HepG2 (cell line): ENCODE results near the gene PFKFB4. TPM values are rescaled to one million over a fixed set of nuclear protein-coding genes. Genes with fewer than 3 reads are reported as not detected.

Experiments
- AGO2 ChIP-seq: fragments of 200-400 bp; formaldehyde crosslinking; optimal IDR thresholded peaks from 2 replicates; pipeline ENCODE3; 2017; ENCODE audit warnings: mild to moderate bottlenecking, low read depth, low read length, moderate library complexity
- BRD4 ChIP-seq: sonication (generic); formaldehyde crosslinking; IDR thresholded peaks from 2 replicates; pipeline ENCODE4 v1.4.0; 2020; ENCODE audit warnings: missing genetic modification reagents
- DNMT3B ChIP-seq: conservative IDR thresholded peaks from 2 replicates; pipeline ENCODE4 v1.6.1; 2016; ENCODE audit warnings: missing biosample characterization, control low read depth
- ERF ChIP-seq: IDR thresholded peaks from 2 replicates; pipeline ENCODE4 v1.6.1; 2018; ENCODE audit warnings: missing biosample characterization, missing genetic modification reagents
- IKZF1 ChIP-seq: fragments of 450-650 bp; IDR thresholded peaks from 2 replicates; pipeline ENCODE4 v1.7.1; 2016
- MED13 ChIP-seq: sonication (generic); formaldehyde crosslinking; IDR thresholded peaks from 2 replicates; pipeline ENCODE4 v1.5.0; 2020; ENCODE audit warnings: missing genetic modification reagents
- NFYB ChIP-seq: sonication (generic); formaldehyde crosslinking; IDR thresholded peaks from 2 replicates; pipeline ENCODE4 v1.4.0; 2020; ENCODE audit warnings: missing genetic modification reagents
- RFX3 ChIP-seq: IDR thresholded peaks from 2 replicates; pipeline ENCODE4 v1.6.1; 2016; ENCODE audit warnings: missing biosample characterization, missing genetic modification reagents
- SOX5 ChIP-seq: IDR thresholded peaks from 2 replicates; pipeline ENCODE4 v1.6.1; 2016; ENCODE audit warnings: borderline replicate concordance
- TCF7 ChIP-seq: sonication (generic); IDR thresholded peaks from 2 replicates; pipeline ENCODE4 v1.6.1; 2016; ENCODE audit warnings: antibody characterized with exemption, low read depth
- TCF7L2 ChIP-seq: IDR thresholded peaks from 2 replicates; pipeline ENCODE4 v1.6.1; 2011; ENCODE audit warnings: mild to moderate bottlenecking, low read depth, low read length, moderate library complexity
- ZBTB3 ChIP-seq: sonication (generic); formaldehyde crosslinking; IDR thresholded peaks from 2 replicates; pipeline ENCODE4 v1.4.0; 2020; ENCODE audit warnings: low read depth, mild to moderate bottlenecking, moderate library complexity, missing genetic modification reagents, borderline replicate concordance
- ZNF17 ChIP-seq: sonication (generic); formaldehyde crosslinking; IDR thresholded peaks from 2 replicates; pipeline ENCODE4 v1.5.0; 2020; ENCODE audit warnings: mild to moderate bottlenecking, missing genetic modification reagents
- ZNF263 ChIP-seq: sonication (generic); formaldehyde crosslinking; IDR thresholded peaks from 2 replicates; pipeline ENCODE4 v1.4.0; 2020; ENCODE audit warnings: missing genetic modification reagents
- ZNF446 ChIP-seq: sonication (generic); formaldehyde crosslinking; IDR thresholded peaks from 2 replicates; pipeline ENCODE4 v1.5.0; 2020; ENCODE audit warnings: mild to moderate bottlenecking, missing genetic modification reagents
- ZNF607 ChIP-seq: sonication (generic); formaldehyde crosslinking; IDR thresholded peaks from 2 replicates; pipeline ENCODE4 v1.5.1; 2020; ENCODE audit warnings: missing genetic modification reagents, mild to moderate bottlenecking, borderline replicate concordance
- ZNF678 ChIP-seq: sonication (generic); formaldehyde crosslinking; IDR thresholded peaks from 2 replicates; pipeline ENCODE4 v1.4.0; 2020; ENCODE audit warnings: mild to moderate bottlenecking, missing genetic modification reagents
- ZNF709 ChIP-seq: sonication (generic); formaldehyde crosslinking; IDR thresholded peaks from 2 replicates; pipeline ENCODE4 v1.5.0; 2020; ENCODE audit warnings: mild to moderate bottlenecking, missing genetic modification reagents
- polyA plus RNA-seq, 8 experiments: library from polyadenylated mRNA; depleted of rRNA in 3 of 8; stranded (reverse) in 7 of 8; unstranded in 1 of 8; fragments of >200 nt; fragmentation: Illumina TruSeq in 4 of 8; extraction: Trizol in 4 of 8; gene quantifications; 2 replicates each; pipeline versions ENCODE4 v1.2.1 to v1.2.3, GENCODE V29; 2011 to 2016; ENCODE audit warnings: low read depth in 4 of 8, missing spikeins in 1 of 8, mixed read lengths in 1 of 8; ENCODE audit not compliant: insufficient read depth in 1 of 8
- total RNA-seq, 5 experiments: library from RNA; depleted of rRNA; stranded (reverse); fragments of >200 nt; fragmentation: Illumina TruSeq; extraction: Trizol; gene quantifications; 2 replicates each; pipeline ENCODE4 v1.2.3, GENCODE V29; 2016; ENCODE audit warnings: low read depth in 1 of 5
- TF ChIP-seq, protein P1 (sequence below): sonication (generic); formaldehyde crosslinking; IDR thresholded peaks from 2 replicates; pipeline ENCODE4 v1.5.0; 2020; ENCODE audit warnings: missing genetic modification reagents
- TF ChIP-seq, protein P2 (sequence below): sonication (generic); formaldehyde crosslinking; IDR thresholded peaks from 2 replicates; pipeline ENCODE4 v1.8.0; 2022; ENCODE audit warnings: mild to moderate bottlenecking, missing genetic modification reagents, moderate library complexity
- TF ChIP-seq, protein P3 (sequence below): sonication (generic); formaldehyde crosslinking; IDR thresholded peaks from 2 replicates; pipeline ENCODE4 v1.8.0; 2022; ENCODE audit warnings: missing genetic modification reagents, mild to moderate bottlenecking, inconsistent platforms, borderline replicate concordance
- TF ChIP-seq, protein P4 (sequence below): sonication (generic); formaldehyde crosslinking; IDR thresholded peaks from 2 replicates; pipeline ENCODE4 v1.5.0; 2020; ENCODE audit warnings: mild to moderate bottlenecking, missing genetic modification reagents, borderline replicate concordance
- TF ChIP-seq, protein P5 (sequence below): IDR thresholded peaks from 2 replicates; pipeline ENCODE4 v1.6.1; 2016

PFKFB4 gene
- total and polyA plus RNA-seq, 2 of the 13 experiments (the other 11 are each of a cell fraction or from before 2014, with no cell fraction given): 7.1 to 103 TPM

DNA sequence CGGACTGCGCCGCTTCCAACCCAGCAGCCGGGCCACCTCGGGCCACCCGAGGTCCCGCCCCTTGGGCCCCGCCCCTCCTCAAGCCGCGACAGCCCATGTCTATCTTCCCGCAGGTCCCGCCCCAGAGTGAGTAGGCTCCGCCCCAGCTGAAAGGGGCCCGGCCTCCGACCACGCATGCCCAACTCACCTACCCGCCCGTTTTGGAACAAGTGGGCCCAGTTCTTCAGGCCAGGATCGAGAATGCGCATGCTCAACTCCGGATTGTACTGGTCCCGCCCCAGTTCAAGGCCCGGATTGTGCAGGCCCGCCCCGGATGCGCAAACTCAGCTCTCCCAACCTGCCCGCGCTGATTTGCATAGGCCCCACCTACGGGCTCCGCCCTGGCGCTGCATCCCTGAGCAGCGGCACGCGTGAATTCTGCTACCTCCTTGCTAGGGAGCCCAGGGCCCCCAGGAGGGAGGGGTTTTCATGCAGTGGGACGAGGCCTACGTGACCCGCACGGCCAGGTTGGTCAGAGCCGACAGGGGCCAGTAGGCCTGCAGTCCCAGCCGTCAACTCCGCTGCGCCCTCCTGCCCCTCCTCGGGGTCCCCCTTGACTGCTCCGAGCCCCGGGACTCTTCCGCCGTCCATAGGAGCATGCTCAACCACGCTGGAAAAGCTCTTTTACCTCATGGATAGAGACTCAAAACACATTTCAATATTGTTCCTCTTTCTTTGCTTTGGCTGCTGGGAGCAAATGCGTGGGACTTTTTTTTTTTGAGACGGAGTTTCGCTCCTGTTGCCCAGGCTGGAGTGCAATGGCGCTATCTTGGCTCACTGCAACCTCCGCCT is at the start of gene PFKFB4 (continued):
- TF ChIP-seq, protein P1, sequence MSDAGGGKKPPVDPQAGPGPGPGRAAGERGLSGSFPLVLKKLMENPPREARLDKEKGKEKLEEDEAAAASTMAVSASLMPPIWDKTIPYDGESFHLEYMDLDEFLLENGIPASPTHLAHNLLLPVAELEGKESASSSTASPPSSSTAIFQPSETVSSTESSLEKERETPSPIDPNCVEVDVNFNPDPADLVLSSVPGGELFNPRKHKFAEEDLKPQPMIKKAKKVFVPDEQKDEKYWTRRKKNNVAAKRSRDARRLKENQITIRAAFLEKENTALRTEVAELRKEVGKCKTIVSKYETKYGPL (CRISPR knock-in tag): no peak
- TF ChIP-seq IKZF1 (no peak), ERF (CRISPR knock-in tag) (peak; percentile 96), MED13 (CRISPR knock-in tag) (peak; percentile 60; the same call in 1 of the 2 replicates), ZNF678 (no peak), SOX5 (CRISPR knock-in tag) (peak; percentile 70; the same call in 1 of the 2 replicates), BRD4 (CRISPR knock-in tag) (no peak; the same call in 1 of the 2 replicates), AGO2 (no peak), DNMT3B (CRISPR knock-in tag) (no peak), ZNF607 (CRISPR knock-in tag) (peak; percentile 95), ZNF446 (CRISPR knock-in tag) (no peak), ZNF709 (CRISPR knock-in tag) (peak; percentile 63; the same call in 1 of the 2 replicates), ZBTB3 (CRISPR knock-in tag) (peak; percentile 76; the same call in 1 of the 2 replicates), NFYB (CRISPR knock-in tag) (0 out of 2 replicates have a peak, but pooled peaks have one; percentile 12), RFX3 (CRISPR knock-in tag) (no peak), ZNF263 (CRISPR knock-in tag) (no peak), ZNF17 (CRISPR knock-in tag) (no peak), TCF7L2 (no peak), TCF7 (no peak)
- TF ChIP-seq, protein P2, sequence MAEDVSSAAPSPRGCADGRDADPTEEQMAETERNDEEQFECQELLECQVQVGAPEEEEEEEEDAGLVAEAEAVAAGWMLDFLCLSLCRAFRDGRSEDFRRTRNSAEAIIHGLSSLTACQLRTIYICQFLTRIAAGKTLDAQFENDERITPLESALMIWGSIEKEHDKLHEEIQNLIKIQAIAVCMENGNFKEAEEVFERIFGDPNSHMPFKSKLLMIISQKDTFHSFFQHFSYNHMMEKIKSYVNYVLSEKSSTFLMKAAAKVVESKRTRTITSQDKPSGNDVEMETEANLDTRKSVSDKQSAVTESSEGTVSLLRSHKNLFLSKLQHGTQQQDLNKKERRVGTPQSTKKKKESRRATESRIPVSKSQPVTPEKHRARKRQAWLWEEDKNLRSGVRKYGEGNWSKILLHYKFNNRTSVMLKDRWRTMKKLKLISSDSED: no peak
- TF ChIP-seq, protein P3, sequence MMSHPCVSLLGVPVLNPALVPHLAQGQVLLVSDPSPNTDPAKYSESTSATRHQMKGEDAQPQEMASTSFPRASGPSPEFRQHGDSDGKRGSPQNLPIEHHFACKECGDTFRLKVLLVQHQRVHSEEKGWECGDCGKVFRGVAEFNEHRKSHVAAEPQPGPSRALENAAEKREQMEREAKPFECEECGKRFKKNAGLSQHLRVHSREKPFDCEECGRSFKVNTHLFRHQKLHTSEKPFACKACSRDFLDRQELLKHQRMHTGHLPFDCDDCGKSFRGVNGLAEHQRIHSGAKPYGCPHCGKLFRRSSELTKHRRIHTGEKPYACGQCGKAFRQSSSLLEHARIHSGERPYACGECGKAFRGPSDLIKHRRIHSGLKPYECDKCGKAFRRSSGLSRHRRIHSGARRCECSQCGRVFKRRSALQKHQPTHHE: no peak
- TF ChIP-seq, protein P4, sequence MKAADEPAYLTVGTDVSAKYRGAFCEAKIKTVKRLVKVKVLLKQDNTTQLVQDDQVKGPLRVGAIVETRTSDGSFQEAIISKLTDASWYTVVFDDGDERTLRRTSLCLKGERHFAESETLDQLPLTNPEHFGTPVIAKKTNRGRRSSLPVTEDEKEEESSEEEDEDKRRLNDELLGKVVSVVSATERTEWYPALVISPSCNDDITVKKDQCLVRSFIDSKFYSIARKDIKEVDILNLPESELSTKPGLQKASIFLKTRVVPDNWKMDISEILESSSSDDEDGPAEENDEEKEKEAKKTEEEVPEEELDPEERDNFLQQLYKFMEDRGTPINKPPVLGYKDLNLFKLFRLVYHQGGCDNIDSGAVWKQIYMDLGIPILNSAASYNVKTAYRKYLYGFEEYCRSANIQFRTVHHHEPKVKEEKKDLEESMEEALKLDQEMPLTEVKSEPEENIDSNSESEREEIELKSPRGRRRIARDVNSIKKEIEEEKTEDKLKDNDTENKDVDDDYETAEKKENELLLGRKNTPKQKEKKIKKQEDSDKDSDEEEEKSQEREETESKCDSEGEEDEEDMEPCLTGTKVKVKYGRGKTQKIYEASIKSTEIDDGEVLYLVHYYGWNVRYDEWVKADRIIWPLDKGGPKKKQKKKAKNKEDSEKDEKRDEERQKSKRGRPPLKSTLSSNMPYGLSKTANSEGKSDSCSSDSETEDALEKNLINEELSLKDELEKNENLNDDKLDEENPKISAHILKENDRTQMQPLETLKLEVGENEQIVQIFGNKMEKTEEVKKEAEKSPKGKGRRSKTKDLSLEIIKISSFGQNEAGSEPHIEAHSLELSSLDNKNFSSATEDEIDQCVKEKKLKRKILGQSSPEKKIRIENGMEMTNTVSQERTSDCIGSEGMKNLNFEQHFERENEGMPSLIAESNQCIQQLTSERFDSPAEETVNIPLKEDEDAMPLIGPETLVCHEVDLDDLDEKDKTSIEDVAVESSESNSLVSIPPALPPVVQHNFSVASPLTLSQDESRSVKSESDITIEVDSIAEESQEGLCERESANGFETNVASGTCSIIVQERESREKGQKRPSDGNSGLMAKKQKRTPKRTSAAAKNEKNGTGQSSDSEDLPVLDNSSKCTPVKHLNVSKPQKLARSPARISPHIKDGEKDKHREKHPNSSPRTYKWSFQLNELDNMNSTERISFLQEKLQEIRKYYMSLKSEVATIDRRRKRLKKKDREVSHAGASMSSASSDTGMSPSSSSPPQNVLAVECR (CRISPR knock-in tag): peak; percentile 81; the same call in 1 of the 2 replicates
- TF ChIP-seq, protein P5, sequence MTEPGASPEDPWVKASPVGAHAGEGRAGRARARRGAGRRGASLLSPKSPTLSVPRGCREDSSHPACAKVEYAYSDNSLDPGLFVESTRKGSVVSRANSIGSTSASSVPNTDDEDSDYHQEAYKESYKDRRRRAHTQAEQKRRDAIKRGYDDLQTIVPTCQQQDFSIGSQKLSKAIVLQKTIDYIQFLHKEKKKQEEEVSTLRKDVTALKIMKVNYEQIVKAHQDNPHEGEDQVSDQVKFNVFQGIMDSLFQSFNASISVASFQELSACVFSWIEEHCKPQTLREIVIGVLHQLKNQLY (CRISPR knock-in tag): peak; percentile 75
